ENCODE results near the gene HLA-DQB1. TPM values are rescaled to one million over a fixed set of nuclear protein-coding genes. Genes with fewer than 3 reads are reported as not detected.

Gene HLA-DQB1
- total RNA-seq, 5 donors from 2014 or later (not counting 1 experiment from before 2014, with no cell fraction given) = 4.2 to 28.1 (median 17.0) TPM

GRCh38 chr6:32665661-32666060 lies 796 bp downstream of the HLA-DQB1 start:
- no peaks in the 10 kb centered on the region for H3K27me3 ChIP-seq (replicated peaks in 1 of 2; ENCODE audit: control insufficient read depth in 2 of 2, extremely low read depth in 1 of 2, insufficient read depth in 2 of 2, low read length in 1 of 2)
- no peak for ATAC-seq (replicated peaks in 1 of 4)
- Mint-ChIP-seq H3K9me3 (no peaks in the 10 kb centered on the region), H3K4me3 (peak overlapping the region; percentile 72 to 81 (median 77)), H3K36me3 (no peaks in the 10 kb centered on the region), H3K27ac (peak overlapping the region; percentile 30 to 86), H3K4me1 (peaks cover 34 to 61% (median 46%) of the 10 kb centered on the region in 3 donors), H3K27me3 (peaks cover 5 to 21% of the 10 kb centered on the region in 2 donors)
- 5% methylated on average over 3 of the region's 3 CpGs for WGBS (ENCODE audit: insufficient coverage)
- no peaks in the 10 kb centered on the region for H3K9me3 ChIP-seq
- no peak overlapping the region for H3K27ac ChIP-seq (ENCODE audit: low read length)
- ChIA-PET CTCF (interaction anchor here in 1 of 2 donors (0.6 to 1.4 kb wide), 4 partner anchors 35 to 411 kb away, joined by 3 to 4 read pairs (median 3); no protein-coding TSS in a partner anchor), POLR2A (interaction anchor here in 1 of 2 donors (0.8 to 1.4 kb wide), 3 partner anchors 24 to 43 kb away, joined by 3 to 4 read pairs (median 3); no protein-coding TSS in a partner anchor)
- peaks cover 10 to 13% of the 10 kb centered on the region in 2 experiments for H3K4me1 ChIP-seq (ENCODE audit: control insufficient read depth in 1 of 2, extremely low read depth in 1 of 2, insufficient read depth in 2 of 2, low read length in 2 of 2)
- DNase-seq = no peak
- no peak overlapping the region for H3K4me3 ChIP-seq (ENCODE audit: control insufficient read depth in 1 of 2, extremely low read depth in 1 of 2, low read length in 1 of 2)
- no peaks in the 10 kb centered on the region for H3K36me3 ChIP-seq (ENCODE audit: control insufficient read depth in 2 of 2, extremely low read depth in 1 of 2, insufficient read depth in 1 of 2, low read length in 1 of 2)

GRCh38 chr6:32664827-32665362 lies 1.6 kb downstream of the HLA-DQB1 start:
- DNase-seq (peak in 26 of 35 experiments; percentile 4 to 60 (median 39)), ATAC-seq (replicated peaks in 1 of 4) (peak; percentile 23 to 40 (median 35))
- H3K9me3 Mint-ChIP-seq = no peaks in the 10 kb centered on the region
- Histone ChIP-seq H3K9me3 (no peaks in the 10 kb centered on the region), H3K4me3 (ENCODE audit: control insufficient read depth in 1 of 2, extremely low read depth in 1 of 2, low read length in 1 of 2) (no peak overlapping the region), H3K36me3 (ENCODE audit: control insufficient read depth in 2 of 2, extremely low read depth in 1 of 2, insufficient read depth in 1 of 2, low read length in 1 of 2) (no peaks in the 10 kb centered on the region), H3K27ac (ENCODE audit: low read length) (no peak overlapping the region), H3K27me3 (replicated peaks in 1 of 2; ENCODE audit: control insufficient read depth in 2 of 2, extremely low read depth in 1 of 2, insufficient read depth in 2 of 2, low read length in 1 of 2) (no peaks in the 10 kb centered on the region), H3K4me1 (ENCODE audit: control insufficient read depth in 1 of 2, extremely low read depth in 1 of 2, insufficient read depth in 2 of 2, low read length in 2 of 2) (peaks cover 10 to 13% of the 10 kb centered on the region in 2 experiments)
- H3K27me3 Mint-ChIP-seq = peaks cover 5 to 21% of the 10 kb centered on the region in 2 donors
- peak overlapping the region; percentile 76 to 81 (median 77) for H3K4me3 Mint-ChIP-seq
- CTCF ChIA-PET = interaction anchor here in 1 of 2 donors (1.5 kb wide), 1 partner anchor 42 kb away, joined by 5 read pairs; no protein-coding TSS in a partner anchor
- peaks cover 34 to 69% (median 46%) of the 10 kb centered on the region in 3 donors for H3K4me1 Mint-ChIP-seq
- 5% methylated on average over 33 of the region's 47 CpGs for WGBS (ENCODE audit: insufficient coverage)
- POLR2A ChIA-PET = no interaction called here
- peaks cover 3% of the 10 kb centered on the region for H3K36me3 Mint-ChIP-seq
- peak overlapping the region; percentile 75 to 86 for H3K27ac Mint-ChIP-seq

GRCh38 chr6:32664354-32664753 lies 2.1 kb downstream of the HLA-DQB1 start:
- peaks cover 34 to 70% (median 46%) of the 10 kb centered on the region in 3 donors for H3K4me1 Mint-ChIP-seq
- no peaks in the 10 kb centered on the region for H3K36me3 ChIP-seq (ENCODE audit: control insufficient read depth in 2 of 2, extremely low read depth in 1 of 2, insufficient read depth in 1 of 2, low read length in 1 of 2)
- DNase-seq = no peak
- H3K27me3 ChIP-seq (replicated peaks in 1 of 2; ENCODE audit: control insufficient read depth in 2 of 2, extremely low read depth in 1 of 2, insufficient read depth in 2 of 2, low read length in 1 of 2) = no peaks in the 10 kb centered on the region
- H3K4me1 ChIP-seq (ENCODE audit: control insufficient read depth in 1 of 2, extremely low read depth in 1 of 2, insufficient read depth in 2 of 2, low read length in 2 of 2) = peaks cover 10 to 13% of the 10 kb centered on the region in 2 experiments
- peak overlapping the region in 1 of 2 donors; percentile 75 for H3K27ac Mint-ChIP-seq
- no peak overlapping the region for H3K4me3 ChIP-seq (ENCODE audit: control insufficient read depth in 1 of 2, extremely low read depth in 1 of 2, low read length in 1 of 2)
- 14% methylated on average over 2 of the region's 26 CpGs for WGBS (ENCODE audit: insufficient coverage)
- no peak for ATAC-seq (replicated peaks in 1 of 4)
- peaks cover 7% of the 10 kb centered on the region for H3K36me3 Mint-ChIP-seq
- CTCF ChIA-PET = interaction anchor here in 1 of 2 donors (0.6 to 1.5 kb wide), 2 partner anchors 15 to 41 kb away, joined by 3 to 5 read pairs; no protein-coding TSS in a partner anchor
- H3K27ac ChIP-seq (ENCODE audit: low read length) = no peak overlapping the region
- H3K9me3 Mint-ChIP-seq = no peaks in the 10 kb centered on the region
- peaks cover 5 to 21% of the 10 kb centered on the region in 2 donors for H3K27me3 Mint-ChIP-seq
- no peaks in the 10 kb centered on the region for H3K9me3 ChIP-seq
- H3K4me3 Mint-ChIP-seq = peak overlapping the region; percentile 76 to 81 (median 77)
- POLR2A ChIA-PET = no interaction called here

GRCh38 chr6:32662836-32663235 lies 3.6 kb downstream of the HLA-DQB1 start:
- ChIA-PET POLR2A (no interaction called here), CTCF (interaction anchor here in 1 of 2 donors (0.6 kb wide), 1 partner anchor 391 kb away, joined by 3 read pairs; no protein-coding TSS in a partner anchor)
- Mint-ChIP-seq H3K36me3 (peaks cover 7% of the 10 kb centered on the region), H3K9me3 (no peaks in the 10 kb centered on the region), H3K4me1 (peaks cover 25 to 58% (median 34%) of the 10 kb centered on the region in 3 donors), H3K4me3 (no peak overlapping the region), H3K27ac (peak overlapping the region in 1 of 2 donors; percentile 28), H3K27me3 (peaks cover 5 to 21% of the 10 kb centered on the region in 2 donors)
- no peaks in the 10 kb centered on the region for H3K9me3 ChIP-seq
- no peak overlapping the region for H3K4me3 ChIP-seq (ENCODE audit: control insufficient read depth in 1 of 2, extremely low read depth in 1 of 2, low read length in 1 of 2)
- WGBS (ENCODE audit: insufficient coverage) = no CpG with 5 or more reads among the region's 5 CpGs
- no peaks in the 10 kb centered on the region for H3K27me3 ChIP-seq (replicated peaks in 1 of 2; ENCODE audit: control insufficient read depth in 2 of 2, extremely low read depth in 1 of 2, insufficient read depth in 2 of 2, low read length in 1 of 2)
- H3K27ac ChIP-seq (ENCODE audit: low read length) = no peak overlapping the region
- DNase-seq (no peak), ATAC-seq (replicated peaks in 1 of 4) (no peak)
- no peaks in the 10 kb centered on the region for H3K36me3 ChIP-seq (ENCODE audit: control insufficient read depth in 2 of 2, extremely low read depth in 1 of 2, insufficient read depth in 1 of 2, low read length in 1 of 2)
- peaks cover 5 to 13% of the 10 kb centered on the region in 2 experiments for H3K4me1 ChIP-seq (ENCODE audit: control insufficient read depth in 1 of 2, extremely low read depth in 1 of 2, insufficient read depth in 2 of 2, low read length in 2 of 2)

- no peak overlapping the region for H3K4me3 Mint-ChIP-seq
- Histone ChIP-seq H3K9me3 (no peaks in the 10 kb centered on the region), H3K4me1 (ENCODE audit: control insufficient read depth in 1 of 2, extremely low read depth in 1 of 2, insufficient read depth in 2 of 2, low read length in 2 of 2) (peaks cover 5 to 13% of the 10 kb centered on the region in 2 experiments), H3K27me3 (replicated peaks in 1 of 2; ENCODE audit: control insufficient read depth in 2 of 2, extremely low read depth in 1 of 2, insufficient read depth in 2 of 2, low read length in 1 of 2) (no peaks in the 10 kb centered on the region), H3K36me3 (ENCODE audit: control insufficient read depth in 2 of 2, extremely low read depth in 1 of 2, insufficient read depth in 1 of 2, low read length in 1 of 2) (no peaks in the 10 kb centered on the region), H3K4me3 (ENCODE audit: control insufficient read depth in 1 of 2, extremely low read depth in 1 of 2, low read length in 1 of 2) (no peak overlapping the region), H3K27ac (ENCODE audit: low read length) (no peak overlapping the region)
- H3K27ac Mint-ChIP-seq = no peak overlapping the region
- H3K9me3 Mint-ChIP-seq = no peaks in the 10 kb centered on the region
- H3K4me1 Mint-ChIP-seq = peaks cover 19 to 51% (median 26%) of the 10 kb centered on the region in 3 donors
- ATAC-seq (replicated peaks in 1 of 4) = no peak
- peaks cover 5 to 17% of the 10 kb centered on the region in 2 donors for H3K27me3 Mint-ChIP-seq
- peaks cover 7% of the 10 kb centered on the region for H3K36me3 Mint-ChIP-seq
- CTCF ChIA-PET = interaction anchor here in 1 of 2 donors (0.9 kb wide), 1 partner anchor 9 kb away, joined by 3 read pairs; no protein-coding TSS in a partner anchor
- POLR2A ChIA-PET = no interaction called here
- 67% methylated on average over 2 of the region's 7 CpGs for WGBS (ENCODE audit: insufficient coverage)
- no peak for DNase-seq
Measured at GRCh38 chr6:32662099-32662498, 4.4 kb downstream of the HLA-DQB1 start.

- Histone ChIP-seq H3K27ac (ENCODE audit: low read length) (no peak overlapping the region), H3K27me3 (replicated peaks in 1 of 2; ENCODE audit: control insufficient read depth in 2 of 2, extremely low read depth in 1 of 2, insufficient read depth in 2 of 2, low read length in 1 of 2) (no peaks in the 10 kb centered on the region), H3K4me3 (ENCODE audit: control insufficient read depth in 1 of 2, extremely low read depth in 1 of 2, low read length in 1 of 2) (no peak overlapping the region), H3K36me3 (ENCODE audit: control insufficient read depth in 2 of 2, extremely low read depth in 1 of 2, insufficient read depth in 1 of 2, low read length in 1 of 2) (no peaks in the 10 kb centered on the region), H3K4me1 (ENCODE audit: control insufficient read depth in 1 of 2, extremely low read depth in 1 of 2, insufficient read depth in 2 of 2, low read length in 2 of 2) (peaks cover 0 to under 1% of the 10 kb centered on the region in 2 experiments), H3K9me3 (no peaks in the 10 kb centered on the region)
- peak overlapping the region in 1 of 2 donors; percentile 53 for H3K27ac Mint-ChIP-seq
- no peaks in the 10 kb centered on the region for H3K27me3 Mint-ChIP-seq
- POLR2A ChIA-PET = no interaction called here
- DNase-seq = no peak
- peaks cover 7% of the 10 kb centered on the region for H3K36me3 Mint-ChIP-seq
- CTCF ChIA-PET = interaction anchor here in 1 of 2 donors (1.1 kb wide), 1 partner anchor 25 kb away, joined by 3 read pairs; no protein-coding TSS in a partner anchor
- peaks cover 0 to 34% (median 6%) of the 10 kb centered on the region in 3 donors for H3K4me1 Mint-ChIP-seq
- H3K4me3 Mint-ChIP-seq = no peak overlapping the region
- peaks cover 0 to 12% (median 6%) of the 10 kb centered on the region in 3 donors for H3K9me3 Mint-ChIP-seq
- no peak for ATAC-seq (replicated peaks in 1 of 4)
- WGBS (ENCODE audit: insufficient coverage) = 50% methylated on average over 1 of the region's 4 CpGs
Measured at GRCh38 chr6:32659856-32660595, 6.4 kb downstream of the HLA-DQB1 start.

Measured in T-cell (primary cell).